Endothelial cell of umbilical vein (primary cell): Measurements from ENCODE around the gene CDX1. TPM values are rescaled to one million over a fixed set of nuclear protein-coding genes. Genes with fewer than 3 reads are reported as not detected.

Source experiments
- BruUV-seq: library from RNA; stranded (reverse); fragments of 400-500 nt; replicated peaks from 2 replicates; lab custom pipeline; 2021; lab: Mats Ljungman, UMichigan
- CTCF ChIA-PET: fragments of 300-600, 350-600 bp; sonication (Branson Sonifier 250); formaldehyde crosslinking; loops from one replicate; lab custom pipeline; 2021; ENCODE audit warnings: antibody characterized with exemption, inconsistent platforms; lab: Charles Lee
- POLR2A ChIA-PET: fragments of 300-600, 350-600 bp; sonication (Branson Sonifier 250); formaldehyde crosslinking; loops from one replicate; lab custom pipeline; 2021; ENCODE audit warnings: antibody characterized with exemption, inconsistent platforms; lab: Charles Lee
- DNase-seq: peaks from one replicate; pipeline ENCODE4 v3.0.0-alpha.2; 2011; ENCODE audit warnings: low read depth, low spot score
- FAIRE-seq: peaks from 2 replicates; lab custom pipeline; 2011; peaks lifted over from hg19 to GRCh38; lab: Jason Lieb, UNC
- H2AFZ ChIP-seq: 2 replicates; pipeline ENCODE4 v1.6.0; 2012; ENCODE audit warnings: low read depth, low read length, control low read depth, inconsistent platforms
- H3K27ac ChIP-seq: 2 replicates; pipeline ENCODE4 v1.5.1; 2011; ENCODE audit warnings: low read depth, mild to moderate bottlenecking, control low read depth, low read length, moderate library complexity; ENCODE audit not compliant: insufficient read depth
- H3K27me3 ChIP-seq, 2 experiments: 2 replicates each; pipeline versions ENCODE4 v1.6.0 to v1.6.1; 2011; ENCODE audit warnings: low read length in 2 of 2, mixed read lengths in 1 of 2; ENCODE audit not compliant: control insufficient read depth in 2 of 2, insufficient read depth in 2 of 2
- H3K36me3 ChIP-seq, 2 experiments: 2 replicates in 1 of 2; 3 replicates in 1 of 2; pipeline ENCODE4 v1.5.1; 2011; ENCODE audit warnings: low read length in 2 of 2, mild to moderate bottlenecking in 1 of 2, moderate library complexity in 1 of 2; ENCODE audit not compliant: control insufficient read depth in 2 of 2, insufficient read depth in 2 of 2; ENCODE audit errors: extremely low read depth in 1 of 2
- H3K4me1 ChIP-seq: 3 replicates; pipeline ENCODE4 v1.5.1; 2011; ENCODE audit warnings: mild to moderate bottlenecking, low read length; ENCODE audit not compliant: control insufficient read depth, insufficient read depth; ENCODE audit errors: extremely low read depth
- H3K4me2 ChIP-seq: 2 replicates; pipeline ENCODE4 v1.6.1; 2011; ENCODE audit warnings: low read length, control low read depth, mixed read lengths; ENCODE audit not compliant: insufficient read depth
- H3K4me3 ChIP-seq, 3 experiments: fragments of 200-600 bp in 1 of 3; sonication (generic), shearing (Covaris generic) in 1 of 3; replicated peaks in 1 of 3; 2 replicates each; pipeline ENCODE4 v1.5.1; 2011 to 2016; ENCODE audit warnings: control low read depth in 3 of 3, low read length in 3 of 3, mild to moderate bottlenecking in 2 of 3, inconsistent platforms in 1 of 3, low read depth in 1 of 3, moderate library complexity in 1 of 3; ENCODE audit not compliant: insufficient read depth in 1 of 3
- H3K79me2 ChIP-seq: 2 replicates; pipeline ENCODE4 v1.6.0; 2012; ENCODE audit warnings: low read length, inconsistent platforms; ENCODE audit not compliant: control insufficient read depth, insufficient read depth
- H3K9ac ChIP-seq: replicated peaks from 2 replicates; pipeline ENCODE3; 2011; ENCODE audit warnings: low read length, control low read depth; ENCODE audit not compliant: insufficient read depth; ENCODE audit errors: extremely low read depth
- H3K9me1 ChIP-seq: replicated peaks from 3 replicates; pipeline ENCODE4 v1.6.0; 2011; ENCODE audit warnings: mild to moderate bottlenecking, low read length; ENCODE audit not compliant: control insufficient read depth, insufficient read depth; ENCODE audit errors: extremely low read depth
- H3K9me3 ChIP-seq: replicated peaks from 2 replicates; pipeline ENCODE4 v1.5.1; 2012; ENCODE audit warnings: low read length, inconsistent platforms; ENCODE audit not compliant: control insufficient read depth, insufficient read depth
- H4K20me1 ChIP-seq: replicated peaks from 2 replicates; pipeline ENCODE3; 2011; ENCODE audit warnings: mild to moderate bottlenecking, low read length; ENCODE audit not compliant: control insufficient read depth, insufficient read depth; ENCODE audit errors: extremely low read depth
- FOS ChIP-seq: IDR thresholded peaks from 2 replicates; pipeline ENCODE4 v1.6.1; 2011; ENCODE audit warnings: mild to moderate bottlenecking, low read length, moderate library complexity, borderline replicate concordance; ENCODE audit not compliant: insufficient read depth
- dilution Hi-C: fragments of 300-500 bp; cut with MboI; formaldehyde crosslinking; loops from one replicate; pipeline ENCODE4 v1.15.0; 2019; ENCODE audit warnings: low sequenced_read_pairs; ENCODE audit not compliant: extremely low pct_ligation_motif_present
- intact Hi-C: fragments of 100-400 bp; cut with micrococcal nuclease; formaldehyde crosslinking; loops from one replicate; pipeline ENCODE4 v1.10.0; 2022
- polyA plus RNA-seq, 4 experiments: library from polyadenylated mRNA; depleted of rRNA in 3 of 4; stranded (reverse) in 3 of 4; unstranded in 1 of 4; fragments of >200 nt; gene quantifications; 2 replicates each; pipeline versions ENCODE4 v1.2.1 to v1.2.3, GENCODE V29; 2011 to 2012; ENCODE audit warnings: missing spikeins in 1 of 4
- total RNA-seq: library from RNA; stranded (reverse); gene quantifications from 2 replicates; pipeline ENCODE4 v1.2.3, GENCODE V29; 2021
- TF ChIP-seq, protein P1 (sequence below), 2 donors: IDR thresholded peaks; 1 replicate in 1 of 2; 2 replicates in 1 of 2; pipeline ENCODE4 v1.5.1; 2011; ENCODE audit warnings: low read length in 2 of 2, mild to moderate bottlenecking in 2 of 2, moderate library complexity in 2 of 2, control low read depth in 1 of 2, inconsistent platforms in 1 of 2, low read depth in 1 of 2; ENCODE audit not compliant: insufficient read depth in 1 of 2; ENCODE audit errors: extremely low read depth in 1 of 2
- TF ChIP-seq, protein P2 (sequence below): IDR thresholded peaks from 2 replicates; pipeline ENCODE4 v1.6.1; 2011; ENCODE audit not compliant: insufficient read depth, insufficient read length

Gene CDX1
- total and polyA plus RNA-seq, 2 donors (not counting 3 experiments of a cell fraction or from before 2014, with no cell fraction given), result not detected

DNA sequence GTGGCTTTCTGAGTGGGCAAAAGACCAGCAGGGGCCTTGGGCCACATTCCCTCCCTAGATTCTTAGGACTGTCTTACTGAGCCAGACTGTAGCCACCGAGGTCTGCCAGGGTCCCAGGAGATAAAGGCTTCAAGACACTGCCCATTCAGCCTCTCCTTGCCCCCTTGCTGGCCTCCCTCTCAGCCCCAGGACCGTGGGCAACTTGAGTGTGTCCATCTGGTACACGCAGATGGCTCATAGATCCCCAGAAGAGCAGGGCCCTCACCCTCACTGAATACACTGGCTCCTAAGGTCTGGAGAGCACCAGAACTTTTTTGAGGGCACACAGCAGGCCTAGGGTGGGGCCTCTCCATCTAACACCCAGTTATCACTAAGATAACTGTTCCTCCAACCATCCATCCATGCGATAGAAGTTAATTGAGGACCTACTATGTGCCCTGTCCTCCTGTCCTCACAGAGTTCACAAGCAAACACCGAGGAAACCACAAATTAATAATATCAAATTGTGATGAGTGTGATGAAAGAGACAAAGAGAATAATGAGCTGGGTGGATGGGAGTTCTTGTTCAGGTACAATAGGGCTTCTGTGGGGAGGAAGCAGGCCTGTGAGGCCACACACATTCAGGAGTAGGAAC, 6.0 kb upstream of the CDX1 start:
- Histone ChIP-seq H3K79me2 (no peaks in the 10 kb centered on the region), H3K4me1 (peaks cover 1% of the 10 kb centered on the region), H3K4me3 (no peak overlapping the region), H3K27ac (no peak overlapping the region), H3K9me3 (no peaks in the 10 kb centered on the region), H3K36me3 (no peaks in the 10 kb centered on the region), H3K9me1 (no peaks in the 10 kb centered on the region), H2AFZ (no peak overlapping the region), H3K4me2 (no peak overlapping the region), H3K27me3 (peaks cover 0 to 2% of the 10 kb centered on the region in 2 experiments), H4K20me1 (no peaks in the 10 kb centered on the region), H3K9ac (no peak overlapping the region)
- intact Hi-C loops, result loop anchor here (1.0 to 2.0 kb wide), 5 partner anchors 14 to 276 kb away; no protein-coding TSS in a partner anchor
- BruUV-seq, result no TSS peak
- ChIA-PET CTCF (interaction anchor here (3.7 kb wide), 1 partner anchor 57 kb away, joined by 14 read pairs; no protein-coding TSS in a partner anchor), POLR2A (no interaction called here)
- DNase-seq (no peak), FAIRE-seq (no peak)
- dilution Hi-C loops, result no loop called here
- TF ChIP-seq, protein P1, sequence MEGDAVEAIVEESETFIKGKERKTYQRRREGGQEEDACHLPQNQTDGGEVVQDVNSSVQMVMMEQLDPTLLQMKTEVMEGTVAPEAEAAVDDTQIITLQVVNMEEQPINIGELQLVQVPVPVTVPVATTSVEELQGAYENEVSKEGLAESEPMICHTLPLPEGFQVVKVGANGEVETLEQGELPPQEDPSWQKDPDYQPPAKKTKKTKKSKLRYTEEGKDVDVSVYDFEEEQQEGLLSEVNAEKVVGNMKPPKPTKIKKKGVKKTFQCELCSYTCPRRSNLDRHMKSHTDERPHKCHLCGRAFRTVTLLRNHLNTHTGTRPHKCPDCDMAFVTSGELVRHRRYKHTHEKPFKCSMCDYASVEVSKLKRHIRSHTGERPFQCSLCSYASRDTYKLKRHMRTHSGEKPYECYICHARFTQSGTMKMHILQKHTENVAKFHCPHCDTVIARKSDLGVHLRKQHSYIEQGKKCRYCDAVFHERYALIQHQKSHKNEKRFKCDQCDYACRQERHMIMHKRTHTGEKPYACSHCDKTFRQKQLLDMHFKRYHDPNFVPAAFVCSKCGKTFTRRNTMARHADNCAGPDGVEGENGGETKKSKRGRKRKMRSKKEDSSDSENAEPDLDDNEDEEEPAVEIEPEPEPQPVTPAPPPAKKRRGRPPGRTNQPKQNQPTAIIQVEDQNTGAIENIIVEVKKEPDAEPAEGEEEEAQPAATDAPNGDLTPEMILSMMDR (IDR thresholded peaks at IDR 0.05; ENCODE audit: extremely low read depth in 1 of 2, insufficient read depth in 1 of 2, low read depth in 1 of 2, low read length in 2 of 2), result no peak
- TF ChIP-seq, protein P2, sequence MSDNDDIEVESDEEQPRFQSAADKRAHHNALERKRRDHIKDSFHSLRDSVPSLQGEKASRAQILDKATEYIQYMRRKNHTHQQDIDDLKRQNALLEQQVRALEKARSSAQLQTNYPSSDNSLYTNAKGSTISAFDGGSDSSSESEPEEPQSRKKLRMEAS, result no peak
- TF ChIP-seq FOS, result no peak
